Measurements from ENCODE around the gene HAVCR2. TPM values are rescaled to one million over a fixed set of nuclear protein-coding genes. Genes with fewer than 3 reads are reported as not detected.
"Not testable (repeated sequence)": the region's sequence is repeated elsewhere in the genome, so short reads cannot be mapped to it uniquely, and the experiment has no call there.

Gene HAVCR2
- total RNA-seq, 1 experiment from 2014 or later = not detected

DNA sequence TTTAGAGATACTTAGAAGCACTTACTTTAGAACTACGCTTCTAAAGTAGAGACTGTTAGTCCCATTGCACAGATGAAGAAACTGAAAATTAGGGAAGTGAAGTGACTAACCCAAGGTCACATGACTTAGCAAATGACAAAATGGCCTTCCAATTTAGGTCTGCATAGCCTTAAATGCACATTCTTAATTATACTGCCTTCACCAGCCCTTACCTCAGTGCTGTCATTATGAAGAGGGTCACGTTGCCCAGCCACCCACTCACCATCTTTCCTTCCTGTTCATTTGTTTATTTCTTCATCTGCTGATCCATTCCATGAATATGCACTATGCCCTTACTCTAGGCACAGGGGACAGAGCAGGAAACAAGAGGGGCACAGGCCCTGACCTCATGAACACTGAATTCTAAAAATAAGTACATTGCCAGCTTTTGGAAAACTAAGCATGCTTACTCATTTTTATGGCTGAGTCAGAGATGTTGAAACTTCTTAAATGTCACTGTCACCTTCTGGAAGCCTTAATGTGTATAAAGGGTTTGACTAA is 8.6 kb downstream of the HAVCR2 start:
- peak; percentile 15 for DNase-seq (ENCODE audit: extremely low read depth, low read depth)

DNA sequence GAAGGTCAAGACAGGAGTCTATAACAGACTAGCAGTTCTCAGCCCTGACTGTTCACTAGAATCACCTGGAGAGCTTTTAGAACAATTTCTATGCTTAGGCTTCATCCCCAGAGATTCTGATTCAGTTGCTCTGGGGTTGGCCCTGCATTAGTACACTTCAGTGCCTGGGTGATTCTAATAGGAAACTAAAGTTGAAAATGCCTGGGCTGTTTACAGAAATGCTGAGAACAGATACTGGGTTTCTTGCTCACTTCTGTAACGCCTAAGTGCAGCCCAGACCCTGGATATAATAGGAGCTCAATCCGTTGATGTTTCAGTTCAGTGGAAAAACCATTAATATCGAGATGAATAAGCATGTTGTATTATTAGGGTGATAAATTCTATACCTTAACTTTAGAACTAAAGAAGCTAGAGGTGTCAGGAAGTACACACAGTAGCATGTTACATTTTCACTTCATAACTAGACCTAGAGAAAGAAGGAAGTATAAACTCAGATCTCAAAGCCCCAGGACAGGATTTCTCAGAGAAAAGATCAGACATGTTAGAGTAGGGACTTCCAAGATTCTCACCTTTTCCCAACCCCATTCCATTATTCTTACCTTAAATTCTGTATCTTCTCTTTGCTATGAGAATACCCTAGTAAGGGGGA is 20.4 kb downstream of the HAVCR2 start:
- no peak for DNase-seq (ENCODE audit: extremely low read depth, low read depth)

DNA sequence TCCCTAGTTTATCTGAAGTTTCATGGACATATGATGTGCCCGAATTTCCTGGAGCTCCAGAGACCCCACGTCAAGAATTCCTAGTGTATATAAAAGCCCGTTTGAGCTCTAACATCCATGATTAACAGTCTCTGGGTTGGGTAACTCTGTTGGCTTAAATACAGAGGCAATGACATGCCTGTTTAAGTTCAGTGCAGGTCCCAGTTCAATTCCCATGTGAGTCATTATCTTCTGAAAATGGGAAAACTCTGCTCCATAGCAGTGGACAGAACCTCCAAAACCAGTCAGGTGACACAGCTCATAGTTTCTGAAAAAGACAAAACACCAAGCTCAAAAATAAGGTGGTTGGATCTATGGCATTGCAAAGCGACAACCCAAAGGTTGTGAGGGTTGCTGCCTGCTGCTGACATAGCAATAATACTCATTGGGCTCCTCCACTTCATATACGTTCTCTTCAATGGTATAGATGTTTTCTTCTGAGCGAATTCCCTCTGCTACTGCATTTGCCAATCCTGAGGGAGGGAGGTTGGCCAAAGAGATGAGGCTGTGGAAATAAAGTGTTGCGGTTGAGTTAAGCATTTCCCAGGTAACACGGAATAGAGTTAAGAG is 22.0 kb downstream of the HAVCR2 start:
- DNase-seq (ENCODE audit: extremely low read depth, low read depth) = no peak

DNA sequence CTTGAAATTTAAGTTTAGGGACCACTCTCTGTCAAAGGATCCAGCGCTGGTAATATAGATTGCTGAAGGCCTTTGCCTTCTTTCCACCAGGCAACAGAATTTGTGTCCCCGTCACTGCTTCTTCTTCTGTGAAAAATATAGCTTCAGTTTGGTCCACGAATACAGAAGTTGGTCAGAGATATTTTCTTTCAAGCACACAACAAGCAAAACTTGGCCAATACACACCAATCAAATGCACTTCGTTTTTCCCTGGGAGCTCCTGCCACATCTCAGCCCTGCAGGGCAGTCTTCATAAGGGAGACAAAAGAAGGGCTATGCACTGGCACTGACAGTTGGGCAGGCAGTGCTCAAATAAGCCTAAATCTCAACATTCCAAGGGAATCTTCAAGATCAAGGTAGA is 22.9 kb downstream of the HAVCR2 start:
- no peak for DNase-seq (ENCODE audit: extremely low read depth, low read depth)

DNA sequence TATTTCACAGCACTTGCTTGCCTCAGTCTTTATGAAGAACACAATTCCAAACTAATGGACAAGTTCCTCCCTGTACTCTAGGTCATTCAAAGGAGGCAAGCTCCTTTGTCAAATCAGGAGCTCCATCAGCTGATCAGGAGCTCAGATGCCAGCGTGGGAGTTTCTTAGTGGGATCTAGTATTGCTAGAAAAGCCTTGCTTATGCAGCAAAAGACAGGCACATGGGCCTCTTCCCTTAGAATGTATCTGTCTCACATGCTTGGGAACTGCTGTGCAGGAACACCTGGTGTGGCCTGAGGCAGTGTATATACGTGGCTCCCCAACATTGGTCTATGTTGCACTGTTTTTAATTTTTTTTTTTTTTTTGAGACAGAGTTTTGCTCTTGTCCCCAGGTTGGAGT is 28.6 kb downstream of the HAVCR2 start:
- DNase-seq (ENCODE audit: extremely low read depth, low read depth) = no peak

DNA sequence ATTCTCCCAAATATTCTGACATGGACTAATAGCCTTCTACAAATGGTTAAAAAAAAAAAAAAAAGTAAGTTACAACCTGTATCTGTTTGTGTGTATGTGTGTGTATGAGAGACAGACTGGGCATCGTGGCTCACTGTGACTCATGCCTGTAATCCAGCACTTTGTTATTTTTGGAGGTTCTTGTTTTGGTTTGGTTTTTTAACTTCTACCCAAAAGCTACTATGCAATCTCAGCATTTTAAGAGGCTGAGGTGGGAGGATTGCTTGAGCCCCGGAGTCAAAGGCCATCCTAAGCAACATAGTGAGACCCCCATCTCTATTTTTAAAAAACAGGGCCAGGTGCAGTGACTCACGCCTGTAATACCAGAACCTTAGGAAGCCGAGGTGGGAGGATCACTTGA is 32.3 kb downstream of the HAVCR2 start:
- no peak for DNase-seq (ENCODE audit: extremely low read depth, low read depth)

DNA sequence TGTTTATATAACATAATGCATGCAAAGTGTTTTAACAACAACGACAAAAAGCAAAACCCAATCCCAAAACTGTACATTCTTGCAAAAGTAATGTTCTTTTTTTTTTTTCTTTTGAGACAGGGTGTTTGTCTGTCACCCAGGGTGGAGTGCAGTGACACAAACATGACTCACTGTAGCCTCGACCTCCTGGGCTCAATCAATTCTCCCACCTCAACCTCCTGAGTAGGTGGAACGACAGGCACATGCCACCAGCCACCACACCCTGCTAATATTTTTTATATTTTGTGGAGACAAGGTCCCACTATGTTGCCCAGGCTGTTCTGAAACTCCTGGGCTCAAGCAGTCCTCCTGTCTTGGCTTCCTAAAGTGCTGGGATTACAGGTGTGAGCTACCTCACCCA is 36.3 kb downstream of the HAVCR2 start:
- DNase-seq (ENCODE audit: extremely low read depth, low read depth) = no peak

DNA sequence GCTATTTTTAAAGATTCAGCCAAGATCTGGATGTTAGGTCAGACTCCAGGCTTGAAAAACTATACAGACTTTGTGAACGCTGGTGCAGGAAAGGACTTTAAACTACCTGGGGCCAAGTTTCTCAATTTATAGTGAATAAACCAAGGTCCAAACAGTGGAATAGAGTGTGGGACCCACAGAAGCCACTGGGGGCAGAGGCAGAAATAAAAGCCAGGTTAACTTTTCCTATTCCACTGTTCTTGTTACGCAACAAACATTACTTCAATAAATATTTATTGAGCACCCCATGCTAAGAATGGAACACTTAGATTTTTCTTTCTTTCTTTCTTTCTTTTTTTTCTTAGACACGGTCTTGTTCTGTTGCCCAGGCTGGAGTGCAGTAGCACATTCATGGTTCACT is 38.9 kb downstream of the HAVCR2 start:
- DNase-seq (ENCODE audit: extremely low read depth, low read depth) = no peak

DNA sequence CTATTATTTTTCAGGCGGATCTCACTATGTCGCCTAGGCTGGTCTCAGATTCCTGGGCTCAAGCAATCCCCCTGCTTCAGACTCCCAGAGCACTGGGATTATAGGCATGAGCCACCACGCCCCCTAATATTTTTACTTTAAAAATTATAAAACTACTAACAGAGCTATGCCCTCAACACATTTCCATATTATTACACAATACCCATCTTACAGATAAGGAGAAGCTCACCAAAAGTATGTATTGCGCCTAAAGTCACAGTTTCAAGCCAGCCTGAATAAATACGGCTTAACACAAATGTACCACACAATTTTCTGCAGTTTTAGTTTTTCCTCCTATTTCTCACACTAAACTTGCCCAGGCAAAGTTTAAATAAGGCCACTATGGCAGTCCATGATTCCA is 40.1 kb downstream of the HAVCR2 start:
- DNase-seq (ENCODE audit: extremely low read depth, low read depth) = no peak

DNA sequence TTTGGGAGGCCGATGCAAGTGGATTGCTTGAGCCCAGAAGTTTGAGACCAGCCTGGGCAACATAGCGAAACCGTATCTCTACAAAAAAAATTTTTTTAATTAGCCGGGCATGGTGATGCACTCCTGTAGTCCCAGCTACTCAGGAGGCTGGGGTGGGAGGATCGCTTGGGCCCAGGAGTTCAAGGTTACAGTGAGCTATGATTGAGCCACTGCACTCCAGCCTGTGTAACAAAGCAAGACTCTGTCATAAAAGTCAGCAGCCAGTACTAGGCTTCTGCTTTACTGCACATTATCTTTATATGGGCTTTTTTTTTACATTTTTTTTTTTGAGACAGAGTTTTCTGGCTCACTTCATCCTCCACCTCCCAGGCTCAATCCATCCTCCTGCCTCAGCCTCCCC is 40.5 kb downstream of the HAVCR2 start:
- DNase-seq (ENCODE audit: extremely low read depth, low read depth) = no peak

DNA sequence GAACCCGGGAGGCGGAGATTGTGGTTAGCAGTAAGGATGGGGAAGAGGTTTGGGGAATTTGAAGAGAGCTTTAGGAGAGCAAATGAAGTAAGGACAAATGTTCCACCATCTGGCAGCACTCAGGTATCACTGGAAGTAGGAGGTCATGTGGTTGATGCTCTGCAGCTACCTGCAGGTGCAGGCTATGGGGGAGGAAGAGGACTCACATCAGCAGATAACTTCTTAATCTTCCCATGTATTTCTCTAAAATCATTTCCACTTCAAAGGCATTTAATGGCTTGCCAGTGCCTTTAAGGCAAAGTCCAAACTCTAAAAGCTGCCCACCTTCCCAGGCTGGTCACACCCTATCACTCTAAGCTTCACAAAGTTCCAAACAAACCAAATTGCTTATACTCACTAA is 41.8 kb downstream of the HAVCR2 start:
- no peak for DNase-seq (ENCODE audit: extremely low read depth, low read depth)

DNA sequence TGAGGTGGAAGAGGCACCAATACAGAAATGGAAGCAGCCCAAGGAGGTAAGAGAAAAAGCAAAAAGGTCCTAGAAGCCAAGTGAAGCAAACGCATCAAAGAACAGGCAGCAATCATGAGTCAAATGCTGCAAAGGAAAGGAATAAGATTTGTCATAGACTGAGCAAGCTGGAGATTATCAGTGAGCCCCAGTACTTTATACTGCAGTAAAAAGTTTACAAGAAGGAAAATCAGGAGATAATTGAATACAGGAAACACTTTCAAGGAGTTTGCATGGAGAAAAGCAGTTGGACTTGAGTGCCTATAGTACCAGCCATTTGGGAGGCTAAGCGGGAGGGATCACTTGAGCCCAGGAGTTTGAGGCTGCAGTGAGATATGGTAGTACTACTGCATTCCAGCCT is 42.8 kb downstream of the HAVCR2 start:
- DNase-seq (ENCODE audit: extremely low read depth, low read depth) = no peak

DNA sequence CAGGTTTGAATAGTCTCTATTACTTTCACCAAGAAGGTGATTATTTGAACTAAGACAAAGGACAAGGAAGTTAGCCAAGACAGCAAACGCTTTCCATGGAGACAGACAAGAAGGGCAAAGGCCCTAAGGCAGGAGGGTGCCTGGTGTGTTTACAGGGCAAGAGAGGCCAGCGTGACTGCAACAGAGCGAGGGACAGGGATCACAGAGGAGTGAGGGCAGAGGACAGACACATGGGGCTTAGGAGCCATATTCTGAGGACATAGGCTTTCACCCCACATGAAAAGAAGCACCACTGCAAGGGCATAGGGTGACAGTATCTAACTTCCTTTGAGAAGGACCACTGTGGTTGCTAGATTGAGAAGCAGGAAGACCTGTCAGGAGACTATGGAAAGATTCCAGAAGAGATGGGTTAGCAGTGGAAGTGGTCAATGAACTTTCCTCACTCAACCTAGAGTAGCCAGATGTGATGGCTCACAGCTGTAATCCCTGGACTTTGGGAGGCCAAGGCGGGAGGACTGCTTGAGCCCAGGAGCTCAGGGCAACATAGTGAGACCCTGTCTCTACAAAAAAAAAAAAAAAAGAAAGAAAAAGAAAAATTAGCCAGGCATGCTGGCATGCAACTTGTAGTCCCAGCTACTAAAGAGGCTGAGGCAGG is 44.9 kb downstream of the HAVCR2 start:
- DNase-seq (ENCODE audit: extremely low read depth, low read depth) = no peak

DNA sequence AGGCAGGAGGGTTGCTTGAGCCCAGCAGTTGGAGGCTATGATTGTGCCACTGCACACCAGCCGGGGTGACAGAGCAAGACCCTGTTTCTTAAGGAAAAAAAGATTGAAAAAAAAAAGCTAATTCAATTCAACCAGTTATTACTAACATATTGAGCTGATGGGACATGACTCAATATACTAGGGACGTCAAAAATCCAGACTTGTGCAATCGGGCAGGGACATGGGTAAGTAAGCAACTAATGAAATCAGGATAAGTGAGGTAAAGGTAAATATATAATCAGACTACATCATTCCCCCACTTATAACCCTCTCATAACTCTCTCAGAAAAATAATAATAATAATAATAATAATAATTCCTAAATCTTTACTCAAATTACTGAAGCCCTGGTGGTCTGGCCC is 49.0 kb downstream of the HAVCR2 start:
- DNase-seq (ENCODE audit: extremely low read depth, low read depth) = no peak

DNA sequence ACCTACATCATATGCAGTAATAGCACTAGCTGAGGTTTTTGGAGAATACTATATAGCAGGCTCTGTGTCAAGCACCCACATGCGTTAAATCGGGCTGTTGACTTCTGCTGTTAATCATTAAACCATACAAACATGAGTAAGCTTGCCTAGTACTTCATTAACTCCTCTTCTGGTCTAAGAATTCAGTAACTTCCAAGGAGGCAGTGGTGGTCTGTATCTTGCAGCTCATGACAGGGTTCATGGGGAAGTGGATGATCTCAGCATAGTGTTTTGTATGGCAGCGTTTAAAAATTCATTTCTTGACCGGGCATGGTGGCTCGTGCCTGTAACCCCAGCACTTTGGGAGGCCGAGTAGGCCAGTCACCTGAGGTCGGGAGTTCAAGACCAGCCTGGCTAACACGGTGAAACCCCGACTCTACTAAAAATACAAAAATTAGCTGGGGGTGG is 49.7 kb downstream of the HAVCR2 start, which contains the start of gene HAVCR1:
HAVCR1 (minus strand) TSS at position 24 of the 447 bp plus-strand sequence. CDS start 1,173 bp downstream, outside the sequence.
- no peak for DNase-seq (ENCODE audit: extremely low read depth, low read depth)

DNA sequence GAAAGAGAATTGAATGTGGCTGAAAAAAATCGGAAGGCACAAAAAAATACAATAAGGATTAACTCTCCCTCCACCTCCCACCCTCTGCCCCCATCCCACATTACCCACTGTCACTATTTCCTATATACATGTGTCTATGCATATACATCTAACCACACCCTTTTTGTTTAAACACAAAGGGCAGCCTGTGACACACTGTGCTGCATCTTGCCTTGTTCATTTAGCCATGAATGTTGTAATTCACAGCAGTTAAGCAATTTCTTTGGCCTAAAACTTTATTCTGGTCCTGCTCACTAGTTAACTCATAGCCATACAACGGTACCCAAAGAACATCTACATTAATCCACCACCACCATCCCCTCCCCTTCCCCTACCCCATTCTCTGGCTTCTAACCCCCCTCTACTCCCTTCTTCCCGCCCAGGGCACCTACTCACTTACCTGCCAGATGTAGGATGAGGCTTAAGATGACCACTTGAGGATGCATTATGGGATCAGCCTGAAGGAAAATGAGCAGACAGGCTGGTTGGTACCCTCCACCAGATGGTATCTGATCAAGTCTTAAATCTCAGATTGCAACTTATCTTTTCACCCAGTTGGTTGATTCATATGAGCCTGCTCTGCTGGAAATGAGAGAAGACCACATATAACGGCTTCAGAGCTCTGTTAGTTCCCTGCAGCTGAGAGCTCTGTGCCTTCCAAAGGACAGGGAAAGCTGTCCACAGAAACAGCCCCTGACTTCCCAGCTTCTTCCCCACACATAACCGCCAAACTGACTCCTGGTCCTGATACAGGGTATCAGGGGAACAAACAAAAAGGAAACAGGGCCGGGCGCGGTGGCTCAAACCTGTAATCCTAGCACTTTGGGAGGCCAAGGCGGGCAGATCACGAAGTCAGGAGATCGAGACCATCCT is 51.1 kb downstream of the HAVCR2 start:
- no peak for DNase-seq (ENCODE audit: extremely low read depth, low read depth)

DNA sequence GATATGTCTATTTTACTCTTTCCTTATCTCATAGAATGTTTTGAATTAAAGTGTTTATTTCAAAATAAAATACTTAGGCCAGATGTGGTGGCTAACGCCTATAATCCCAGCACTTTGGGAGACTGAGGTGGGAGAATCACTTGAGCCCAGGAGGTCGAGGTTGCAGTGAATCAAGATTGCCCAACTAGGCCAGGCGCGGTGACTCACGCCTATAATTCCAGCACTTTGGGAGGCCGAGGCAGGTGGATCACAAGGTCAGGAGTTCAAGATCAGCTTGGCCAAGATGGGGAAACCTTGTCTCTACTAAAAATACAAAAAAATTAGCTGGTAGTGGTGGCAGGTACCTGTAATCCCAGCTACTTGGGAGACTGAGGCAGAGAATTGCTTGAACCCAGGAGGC is 52.0 kb downstream of the HAVCR2 start:
- not testable (repeated sequence) for DNase-seq (ENCODE audit: extremely low read depth, low read depth)

DNA sequence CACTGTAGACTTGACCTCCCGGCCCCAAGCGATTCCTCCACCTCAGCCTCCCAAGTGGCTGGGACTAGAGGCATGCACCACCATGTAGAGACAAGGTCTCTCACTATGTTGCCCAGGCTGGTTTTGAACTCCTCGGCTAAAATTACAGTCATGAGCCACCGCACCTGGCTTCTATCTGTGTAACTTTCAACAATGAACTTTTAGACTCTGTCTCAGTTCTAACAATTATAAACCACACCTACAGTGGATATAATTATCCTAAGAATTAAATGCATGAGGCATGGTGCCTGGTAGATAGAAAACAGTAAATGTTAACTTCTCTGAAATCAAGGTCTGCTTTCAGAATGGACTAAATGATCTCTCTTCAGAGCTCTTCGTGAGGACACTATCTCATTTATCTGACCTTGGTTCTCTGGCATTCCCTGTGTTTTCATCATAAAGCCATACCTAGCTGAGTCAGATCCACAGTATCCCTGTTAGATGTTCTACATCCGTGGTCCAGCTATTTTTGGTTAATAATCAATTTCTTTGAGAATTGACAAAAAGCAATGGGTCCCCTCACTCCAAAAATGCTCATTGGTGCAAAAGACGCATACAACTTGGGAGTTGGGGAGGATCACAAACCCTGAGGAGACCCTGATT is 57.1 kb downstream of the HAVCR2 start:
- no peak for DNase-seq (ENCODE audit: extremely low read depth, low read depth)

DNA sequence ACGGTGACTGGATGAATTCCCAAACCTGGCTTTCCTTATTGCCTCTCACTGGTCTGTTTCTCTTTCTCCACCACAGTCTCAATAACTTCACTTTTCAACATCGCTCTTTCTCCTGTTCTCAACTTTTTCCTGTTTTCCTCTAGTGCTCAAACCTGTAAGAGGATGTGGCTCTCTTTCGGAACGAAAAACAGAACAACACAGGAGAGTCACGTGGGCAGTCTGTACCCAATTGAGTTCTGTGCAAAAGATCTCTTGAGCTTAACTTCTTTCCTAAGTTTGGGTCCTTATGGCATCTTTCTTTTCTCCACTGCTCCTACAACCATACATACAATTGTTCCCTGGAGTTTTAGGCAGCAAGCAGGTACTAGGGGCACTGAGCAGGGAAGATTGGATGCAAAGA is 58.8 kb downstream of the HAVCR2 start:
- DNase-seq (ENCODE audit: extremely low read depth, low read depth) = no peak

DNA sequence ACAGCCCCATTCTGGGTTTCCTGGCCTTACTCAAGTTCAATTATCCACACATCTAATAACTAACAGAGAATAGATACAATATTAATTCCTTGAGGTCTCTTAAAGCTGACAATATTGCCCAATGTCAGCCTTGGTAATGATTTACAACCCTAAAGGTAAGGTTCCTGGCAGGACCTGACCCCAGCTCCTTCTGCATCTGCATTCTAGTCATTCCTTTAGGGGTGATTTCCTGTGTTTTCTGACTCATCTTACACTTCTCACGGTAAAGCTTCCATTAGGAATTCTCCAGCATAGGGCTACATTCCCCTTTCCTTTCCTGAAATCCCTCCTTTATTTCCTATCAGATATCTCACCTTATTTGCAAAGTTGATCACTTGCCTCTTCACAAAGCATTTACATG is 59.2 kb downstream of the HAVCR2 start:
- DNase-seq (ENCODE audit: extremely low read depth, low read depth) = no peak
